IMR-90 (cell line): ENCODE measurements around the gene RNF123. TPM values are rescaled to one million over a fixed set of nuclear protein-coding genes. Genes with fewer than 3 reads are reported as not detected.

ENCODE experiments used
- ATAC-seq: fragments of 200-7000 bp; cut with Tn5 transposase; 2 replicates; pipeline ENCODE4 v1.9.1; 2020; ENCODE audit warnings: low read depth, mild to moderate bottlenecking, moderate library complexity
- BruUV-seq: library from RNA; stranded (reverse); fragments of 400-500 nt; replicated peaks from 2 replicates; lab custom pipeline; 2021; lab: Mats Ljungman, UMichigan
- CTCF ChIA-PET: fragments of 300-600 bp; formaldehyde crosslinking; extraction: SDS; loops from one replicate; lab custom pipeline; 2021; ENCODE audit warnings: antibody characterized with exemption; lab: Yijun Ruan, JAX
- POLR2A ChIA-PET: fragments of 300-600 bp; sonication (Branson Sonifier 250); formaldehyde crosslinking; loops from one replicate; lab custom pipeline; 2022; ENCODE audit warnings: antibody characterized with exemption; ENCODE audit not compliant: unreplicated experiment; lab: Charles Lee
- DNase-seq: peaks from one replicate; pipeline ENCODE4 v3.0.0; 2013
- H2AFZ ChIP-seq: replicated peaks from 2 replicates; pipeline ENCODE3; 2013; ENCODE audit warnings: low read length, mild to moderate bottlenecking; ENCODE audit not compliant: poor library complexity
- H2AK5ac ChIP-seq: 2 replicates; pipeline ENCODE4 v1.6.1; 2013; ENCODE audit warnings: low read depth, low read length, inconsistent platforms
- H2AK9ac ChIP-seq: replicated peaks from 2 replicates; pipeline ENCODE3; 2013; ENCODE audit warnings: mild to moderate bottlenecking, low read depth, low read length, moderate library complexity; ENCODE audit not compliant: poor library complexity
- H2BK120ac ChIP-seq: 2 replicates; pipeline ENCODE4 v1.6.1; 2013; ENCODE audit warnings: low read depth, low read length, inconsistent platforms
- H2BK15ac ChIP-seq: 3 replicates; pipeline ENCODE4 v1.6.1; 2013; ENCODE audit warnings: low read depth, low read length, inconsistent platforms
- H2BK20ac ChIP-seq: 2 replicates; pipeline ENCODE4 v1.6.1; 2013; ENCODE audit warnings: low read depth, mild to moderate bottlenecking, inconsistent platforms, low read length, moderate library complexity
- H2BK5ac ChIP-seq: 2 replicates; pipeline ENCODE4 v1.6.1; 2013; ENCODE audit warnings: mild to moderate bottlenecking, low read depth, low read length, inconsistent platforms; ENCODE audit not compliant: poor library complexity, severe bottlenecking
- H3K14ac ChIP-seq: replicated peaks from 2 replicates; pipeline ENCODE4 v1.6.1; 2013; ENCODE audit warnings: low read depth, low read length, inconsistent platforms
- H3K18ac ChIP-seq: 2 replicates; pipeline ENCODE4 v1.6.1; 2013; ENCODE audit warnings: low read depth, low read length, control low read depth
- H3K23ac ChIP-seq: 2 replicates; pipeline ENCODE4 v1.6.1; 2013; ENCODE audit warnings: low read depth, low read length, inconsistent platforms
- H3K27ac ChIP-seq: 2 replicates; pipeline ENCODE4 v1.5.1; 2013; ENCODE audit warnings: mild to moderate bottlenecking, control low read depth, low read length; ENCODE audit not compliant: insufficient read depth
- H3K27me3 ChIP-seq: 2 replicates; pipeline ENCODE4 v1.6.1; 2013; ENCODE audit warnings: low read length; ENCODE audit not compliant: control insufficient read depth, insufficient read depth
- H3K36me3 ChIP-seq: 2 replicates; pipeline ENCODE4 v1.6.1; 2013; ENCODE audit warnings: low read length, mixed read lengths; ENCODE audit not compliant: control insufficient read depth, insufficient read depth
- H3K4ac ChIP-seq: 2 replicates; pipeline ENCODE4 v1.6.1; 2013; ENCODE audit warnings: low read depth, low read length, inconsistent platforms
- H3K4me1 ChIP-seq: 2 replicates; pipeline ENCODE4 v1.6.1; 2013; ENCODE audit warnings: low read length, mixed read lengths; ENCODE audit not compliant: control insufficient read depth, insufficient read depth
- H3K4me2 ChIP-seq: 2 replicates; pipeline ENCODE4 v1.6.1; 2013; ENCODE audit warnings: low read depth, mild to moderate bottlenecking, control low read depth, low read length, moderate library complexity
- H3K4me3 ChIP-seq: 2 replicates; pipeline ENCODE4 v1.5.1; 2013; ENCODE audit warnings: low read depth, mild to moderate bottlenecking, control low read depth, low read length, moderate library complexity; ENCODE audit not compliant: insufficient read depth
- H3K56ac ChIP-seq: 2 replicates; pipeline ENCODE4 v1.6.1; 2013; ENCODE audit warnings: low read length, inconsistent platforms; ENCODE audit not compliant: insufficient read depth; ENCODE audit errors: extremely low read depth
- H3K79me1 ChIP-seq, 2 experiments: 2 replicates each; pipeline ENCODE4 v1.6.1; 2013; ENCODE audit warnings: low read length in 2 of 2, inconsistent platforms in 1 of 2, low read depth in 1 of 2
- H3K9ac ChIP-seq: 2 replicates; pipeline ENCODE4 v1.6.1; 2013; ENCODE audit warnings: low read depth, low read length, control low read depth
- H3K9me1 ChIP-seq: 2 replicates; pipeline ENCODE4 v1.6.1; 2013; ENCODE audit warnings: low read length, inconsistent platforms; ENCODE audit not compliant: insufficient read depth
- H3K9me3 ChIP-seq: 2 replicates; pipeline ENCODE4 v1.6.1; 2013; ENCODE audit warnings: low read length; ENCODE audit not compliant: control insufficient read depth, insufficient read depth
- H4K20me1 ChIP-seq: 2 replicates; pipeline ENCODE4 v1.6.1; 2013; ENCODE audit warnings: low read length, inconsistent platforms; ENCODE audit not compliant: insufficient read depth
- H4K5ac ChIP-seq: 2 replicates; pipeline ENCODE4 v1.6.1; 2013; ENCODE audit warnings: mild to moderate bottlenecking, low read depth, low read length, control low read depth
- H4K8ac ChIP-seq, 2 experiments: 2 replicates each; pipeline ENCODE4 v1.6.1; 2013; ENCODE audit warnings: low read depth in 2 of 2, low read length in 2 of 2, control low read depth in 1 of 2, inconsistent platforms in 1 of 2
- H4K91ac ChIP-seq: 2 replicates; pipeline ENCODE4 v1.6.1; 2013; ENCODE audit warnings: low read depth, low read length, inconsistent platforms; ENCODE audit not compliant: insufficient read depth
- BHLHE40 ChIP-seq: fragments of 150-350 bp; IDR thresholded peaks from 2 replicates; pipeline ENCODE4 v1.6.1; 2016; ENCODE audit warnings: mild to moderate bottlenecking, low read depth, low read length
- CEBPB ChIP-seq: IDR thresholded peaks from 2 replicates; pipeline ENCODE4 v1.6.1; 2012; ENCODE audit warnings: low read depth, low read length, improper control_type of control experiment
- CHD1 ChIP-seq: IDR thresholded peaks from 2 replicates; pipeline ENCODE4 v1.6.1; 2012; ENCODE audit warnings: low read depth, low read length, improper control_type of control experiment
- FOS ChIP-seq: fragments of 150-350 bp; IDR thresholded peaks from 2 replicates; pipeline ENCODE4 v1.6.1; 2016; ENCODE audit warnings: low read depth, low read length
- MAFK ChIP-seq: IDR thresholded peaks from 2 replicates; pipeline ENCODE4 v1.6.1; 2012; ENCODE audit warnings: low read depth, low read length, improper control_type of control experiment
- MXI1 ChIP-seq: IDR thresholded peaks from 2 replicates; pipeline ENCODE4 v1.6.1; 2012; ENCODE audit warnings: low read depth, mild to moderate bottlenecking, low read length, moderate library complexity, borderline replicate concordance
- NFE2L2 ChIP-seq: fragments of 150-350 bp; IDR thresholded peaks from 2 replicates; pipeline ENCODE4 v1.6.1; 2016; ENCODE audit warnings: low read depth, mild to moderate bottlenecking, low read length
- RCOR1 ChIP-seq: IDR thresholded peaks from 2 replicates; pipeline ENCODE4 v1.6.1; 2012; ENCODE audit warnings: mild to moderate bottlenecking, low read length, improper control_type of control experiment; ENCODE audit not compliant: insufficient replicate concordance
- RFX5 ChIP-seq: IDR thresholded peaks from 2 replicates; pipeline ENCODE4 v1.8.0; 2012; ENCODE audit warnings: low read depth, mild to moderate bottlenecking, low read length, moderate library complexity
- SMC3 ChIP-seq: fragments of 150-350 bp; IDR thresholded peaks from 2 replicates; pipeline ENCODE4 v1.6.1; 2016; ENCODE audit warnings: low read depth, mild to moderate bottlenecking, antibody characterized with exemption, low read length, moderate library complexity
- WGBS, 2 experiments: methylation state at CpG; one replicate each; pipeline versions ENCODE4 v1.1.5 to v1.1.7; 2013; ENCODE audit warnings: missing lambda C conversion rate in 2 of 2; ENCODE audit not compliant: insufficient read length in 1 of 2; ENCODE audit errors: extremely low coverage in 2 of 2; 5-methylcytosine and 5-hydroxymethylcytosine counted together
- dilution Hi-C: fragments of 300-500 bp; cut with HindIII; formaldehyde crosslinking; loops from one replicate; pipeline ENCODE4 v1.14.3; 2018; ENCODE audit warnings: low sequenced_read_pairs; ENCODE audit not compliant: unreplicated experiment
- in situ Hi-C: fragments of 300-500 bp; cut with MboI; formaldehyde crosslinking; loops from 3 replicates; pipeline ENCODE4 v1.14.3; 2019; ENCODE audit warnings: low sequenced_read_pairs, inconsistent platforms, mixed read lengths
- intact Hi-C: fragments of 100-400 bp; cut with micrococcal nuclease; formaldehyde crosslinking; loops from 2 replicates; pipeline ENCODE4 v1.10.0; 2022
- polyA plus RNA-seq, 3 experiments: library from polyadenylated mRNA; depleted of rRNA; stranded (reverse); fragments of >200 nt; gene quantifications; 2 replicates each; pipeline ENCODE4 v1.2.3, GENCODE V29; 2012; ENCODE audit warnings: low replicate concordance in 1 of 3
- total RNA-seq: library from RNA; depleted of rRNA; stranded (reverse); fragments of >200 nt; gene quantifications from 2 replicates; pipeline ENCODE4 v1.2.3, GENCODE V29; 2012
- TF ChIP-seq, protein P1 (sequence below): fragments of 150-350 bp; IDR thresholded peaks from 2 replicates; pipeline ENCODE4 v1.6.1; 2017; ENCODE audit warnings: mild to moderate bottlenecking, antibody characterized with exemption, low read length, low read depth
- TF ChIP-seq, protein P2 (sequence below): fragments of 150-350 bp; IDR thresholded peaks from 2 replicates; pipeline ENCODE4 v1.6.1; 2016; ENCODE audit warnings: low read depth, mild to moderate bottlenecking, low read length, moderate library complexity, borderline replicate concordance

The RNF123 gene
- total and polyA plus RNA-seq, 2 of the 4 experiments (the other 2 are of a cell fraction) = 13.4 to 37.7 TPM

DNA sequence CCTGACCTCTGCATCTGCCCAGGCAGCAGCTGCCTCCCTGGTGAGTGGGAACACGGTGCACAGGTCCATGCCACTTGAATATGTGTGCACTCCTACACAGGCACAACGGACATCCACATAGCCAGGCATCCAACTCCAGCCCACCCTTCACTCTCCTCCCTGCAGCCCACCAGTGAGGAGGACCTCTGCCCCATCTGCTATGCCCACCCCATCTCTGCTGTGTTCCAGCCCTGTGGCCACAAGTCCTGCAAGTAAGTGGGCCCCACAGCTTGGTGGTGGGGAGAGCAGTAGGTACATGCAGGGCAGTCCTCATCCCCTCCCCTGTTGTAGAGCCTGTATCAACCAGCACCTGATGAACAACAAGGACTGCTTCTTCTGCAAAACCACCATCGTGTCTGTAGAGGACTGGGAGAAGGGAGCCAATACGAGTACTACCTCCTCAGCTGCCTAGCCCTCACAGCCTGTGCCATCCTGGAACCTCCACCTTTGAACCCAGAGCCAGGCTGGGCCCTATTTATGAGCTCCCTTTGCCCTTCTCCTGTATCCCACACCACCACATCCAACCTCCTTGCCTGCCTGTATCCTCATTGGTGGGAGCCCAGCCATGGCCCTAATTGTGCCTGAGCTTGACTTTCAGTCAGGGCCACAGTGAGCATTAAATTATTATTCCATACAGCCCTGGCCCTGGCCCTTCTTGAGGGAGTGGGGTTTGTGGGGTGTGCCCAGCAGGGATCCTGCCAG is 31.7 kb downstream of the RNF123 start:
- no peak for ATAC-seq
- in situ Hi-C loops = no loop called here
- H3K9ac ChIP-seq = no peak overlapping the region
- no peak overlapping the region for H2BK5ac ChIP-seq
- H3K4me3 ChIP-seq = no peak overlapping the region
- H2AK9ac ChIP-seq = peak overlapping the region; percentile 15
- no peak overlapping the region for H3K4ac ChIP-seq
- CTCF ChIA-PET = interaction anchor here (3.3 kb wide), 1 partner anchor 119 kb away, joined by 9 read pairs; no protein-coding TSS in a partner anchor
- dilution Hi-C loops = no loop called here
- no peak overlapping the region for H3K23ac ChIP-seq
- H3K27ac ChIP-seq = no peak overlapping the region
- DNase-seq = no peak
- no peaks in the 10 kb centered on the region for H3K27me3 ChIP-seq
- no peak overlapping the region for H2BK20ac ChIP-seq
- H4K91ac ChIP-seq = no peak overlapping the region
- no peak overlapping the region for H3K4me2 ChIP-seq
- no peak overlapping the region for H3K18ac ChIP-seq
- intact Hi-C loops = no loop called here
- H3K36me3 ChIP-seq = peaks cover 30% of the 10 kb centered on the region
- H2BK120ac ChIP-seq = no peak overlapping the region
- H3K9me3 ChIP-seq = no peaks in the 10 kb centered on the region
- H3K4me1 ChIP-seq = peaks cover 17% of the 10 kb centered on the region
- H4K8ac ChIP-seq = no peak overlapping the region
- H2AFZ ChIP-seq = no peak overlapping the region
- H4K5ac ChIP-seq = no peak overlapping the region
- peaks cover 31% of the 10 kb centered on the region for H4K20me1 ChIP-seq
- POLR2A ChIA-PET = no interaction called here
- H2AK5ac ChIP-seq = no peak overlapping the region
- no peak overlapping the region for H2BK15ac ChIP-seq
- H3K14ac ChIP-seq = no peak overlapping the region
- WGBS, 2 experiments = no CpG with 5 or more reads among the region's 4 CpGs
- BruUV-seq = no TSS peak
- peaks cover 15 to 43% of the 10 kb centered on the region in 2 experiments; a peak in 3 of 4 replicates for H3K79me1 ChIP-seq
- TF ChIP-seq CEBPB (no peak), SMC3 (no peak), MAFK (no peak), FOS (no peak), RFX5 (no peak), RCOR1 (no peak), BHLHE40 (no peak), CHD1 (no peak), MXI1 (no peak), NFE2L2 (no peak)
- TF ChIP-seq, protein P1, sequence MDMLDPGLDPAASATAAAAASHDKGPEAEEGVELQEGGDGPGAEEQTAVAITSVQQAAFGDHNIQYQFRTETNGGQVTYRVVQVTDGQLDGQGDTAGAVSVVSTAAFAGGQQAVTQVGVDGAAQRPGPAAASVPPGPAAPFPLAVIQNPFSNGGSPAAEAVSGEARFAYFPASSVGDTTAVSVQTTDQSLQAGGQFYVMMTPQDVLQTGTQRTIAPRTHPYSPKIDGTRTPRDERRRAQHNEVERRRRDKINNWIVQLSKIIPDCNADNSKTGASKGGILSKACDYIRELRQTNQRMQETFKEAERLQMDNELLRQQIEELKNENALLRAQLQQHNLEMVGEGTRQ = no peak
- TF ChIP-seq, protein P2, sequence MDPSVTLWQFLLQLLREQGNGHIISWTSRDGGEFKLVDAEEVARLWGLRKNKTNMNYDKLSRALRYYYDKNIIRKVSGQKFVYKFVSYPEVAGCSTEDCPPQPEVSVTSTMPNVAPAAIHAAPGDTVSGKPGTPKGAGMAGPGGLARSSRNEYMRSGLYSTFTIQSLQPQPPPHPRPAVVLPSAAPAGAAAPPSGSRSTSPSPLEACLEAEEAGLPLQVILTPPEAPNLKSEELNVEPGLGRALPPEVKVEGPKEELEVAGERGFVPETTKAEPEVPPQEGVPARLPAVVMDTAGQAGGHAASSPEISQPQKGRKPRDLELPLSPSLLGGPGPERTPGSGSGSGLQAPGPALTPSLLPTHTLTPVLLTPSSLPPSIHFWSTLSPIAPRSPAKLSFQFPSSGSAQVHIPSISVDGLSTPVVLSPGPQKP = no peak
- H3K56ac ChIP-seq = no peak overlapping the region
- peaks cover 5% of the 10 kb centered on the region; the same call in 1 of the 2 replicates for H3K9me1 ChIP-seq
